GM23338 (cell line): Measurements from ENCODE around the gene BCDIN3D.

Experiments
- CREB1 ChIP-seq: fragments of 250-450 bp; sonication (Bioruptor Pico); IDR thresholded peaks from 2 replicates; pipeline ENCODE4 v1.5.0; 2020; ENCODE audit warnings: low read depth, mild to moderate bottlenecking, moderate library complexity
- CTCF ChIP-seq, 2 experiments: fragments of 200-600 bp in 1 of 2; sonication (generic) in 1 of 2; conservative IDR thresholded peaks; 2 replicates each; pipeline versions ENCODE4 v1.5.1 to v1.6.1; 2016 to 2017; ENCODE audit warnings: antibody characterized with exemption in 2 of 2, low read depth in 2 of 2, mild to moderate bottlenecking in 2 of 2, moderate library complexity in 1 of 2
- EZH2 ChIP-seq: fragments of 200-600 bp; sonication (generic); IDR thresholded peaks from one replicate; pipeline ENCODE4 v1.8.0; 2017; ENCODE audit warnings: antibody characterized with exemption, mild to moderate bottlenecking, low read depth; ENCODE audit not compliant: unreplicated experiment
- POLR2AphosphoS5 ChIP-seq: IDR thresholded peaks from 2 replicates; pipeline ENCODE4 v1.6.1; 2016; ENCODE audit warnings: antibody characterized with exemption, low read depth
- ZNF114 ChIP-seq: fragments of 250-450 bp; sonication (Bioruptor Pico); IDR thresholded peaks from 2 replicates; pipeline ENCODE4 v1.5.0; 2020; ENCODE audit warnings: mild to moderate bottlenecking, moderate library complexity
- TF ChIP-seq, protein P1 (sequence below): IDR thresholded peaks from 2 replicates; pipeline ENCODE4 v1.6.1; 2016; ENCODE audit warnings: antibody characterized with exemption
- TF ChIP-seq, protein P2 (sequence below): IDR thresholded peaks from one replicate; pipeline ENCODE4 v1.6.1; 2018; ENCODE audit warnings: antibody characterized with exemption; ENCODE audit not compliant: unreplicated experiment

DNA sequence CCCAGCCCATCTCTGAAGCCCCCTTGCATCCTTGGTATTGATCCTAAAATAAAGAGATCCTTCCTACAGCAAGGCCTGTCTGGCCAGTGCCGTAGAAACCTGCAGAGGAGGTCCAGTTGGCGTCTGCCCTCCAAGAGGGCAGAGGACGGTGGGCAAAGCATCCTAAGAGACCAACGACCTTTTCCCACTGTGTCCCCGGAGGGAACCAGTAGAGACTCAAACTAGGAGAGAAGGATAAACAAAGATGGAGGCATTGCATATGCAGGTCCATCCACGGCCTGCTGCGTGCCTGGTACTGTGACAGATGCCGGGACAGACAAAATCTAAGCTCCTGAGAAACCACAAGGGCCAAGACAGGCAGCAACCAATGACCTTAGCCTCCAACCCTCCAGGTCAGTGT is 18.5 kb downstream of the BCDIN3D start:
- TF ChIP-seq EZH2, result no peak
- TF ChIP-seq CTCF (conservative IDR thresholded peaks at IDR 0.05; ENCODE audit: low read depth in 2 of 2), result no peak
- TF ChIP-seq, protein P1, sequence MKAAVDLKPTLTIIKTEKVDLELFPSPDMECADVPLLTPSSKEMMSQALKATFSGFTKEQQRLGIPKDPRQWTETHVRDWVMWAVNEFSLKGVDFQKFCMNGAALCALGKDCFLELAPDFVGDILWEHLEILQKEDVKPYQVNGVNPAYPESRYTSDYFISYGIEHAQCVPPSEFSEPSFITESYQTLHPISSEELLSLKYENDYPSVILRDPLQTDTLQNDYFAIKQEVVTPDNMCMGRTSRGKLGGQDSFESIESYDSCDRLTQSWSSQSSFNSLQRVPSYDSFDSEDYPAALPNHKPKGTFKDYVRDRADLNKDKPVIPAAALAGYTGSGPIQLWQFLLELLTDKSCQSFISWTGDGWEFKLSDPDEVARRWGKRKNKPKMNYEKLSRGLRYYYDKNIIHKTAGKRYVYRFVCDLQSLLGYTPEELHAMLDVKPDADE, result no peak
- TF ChIP-seq POLR2AphosphoS5, result no peak
- TF ChIP-seq, protein P2, sequence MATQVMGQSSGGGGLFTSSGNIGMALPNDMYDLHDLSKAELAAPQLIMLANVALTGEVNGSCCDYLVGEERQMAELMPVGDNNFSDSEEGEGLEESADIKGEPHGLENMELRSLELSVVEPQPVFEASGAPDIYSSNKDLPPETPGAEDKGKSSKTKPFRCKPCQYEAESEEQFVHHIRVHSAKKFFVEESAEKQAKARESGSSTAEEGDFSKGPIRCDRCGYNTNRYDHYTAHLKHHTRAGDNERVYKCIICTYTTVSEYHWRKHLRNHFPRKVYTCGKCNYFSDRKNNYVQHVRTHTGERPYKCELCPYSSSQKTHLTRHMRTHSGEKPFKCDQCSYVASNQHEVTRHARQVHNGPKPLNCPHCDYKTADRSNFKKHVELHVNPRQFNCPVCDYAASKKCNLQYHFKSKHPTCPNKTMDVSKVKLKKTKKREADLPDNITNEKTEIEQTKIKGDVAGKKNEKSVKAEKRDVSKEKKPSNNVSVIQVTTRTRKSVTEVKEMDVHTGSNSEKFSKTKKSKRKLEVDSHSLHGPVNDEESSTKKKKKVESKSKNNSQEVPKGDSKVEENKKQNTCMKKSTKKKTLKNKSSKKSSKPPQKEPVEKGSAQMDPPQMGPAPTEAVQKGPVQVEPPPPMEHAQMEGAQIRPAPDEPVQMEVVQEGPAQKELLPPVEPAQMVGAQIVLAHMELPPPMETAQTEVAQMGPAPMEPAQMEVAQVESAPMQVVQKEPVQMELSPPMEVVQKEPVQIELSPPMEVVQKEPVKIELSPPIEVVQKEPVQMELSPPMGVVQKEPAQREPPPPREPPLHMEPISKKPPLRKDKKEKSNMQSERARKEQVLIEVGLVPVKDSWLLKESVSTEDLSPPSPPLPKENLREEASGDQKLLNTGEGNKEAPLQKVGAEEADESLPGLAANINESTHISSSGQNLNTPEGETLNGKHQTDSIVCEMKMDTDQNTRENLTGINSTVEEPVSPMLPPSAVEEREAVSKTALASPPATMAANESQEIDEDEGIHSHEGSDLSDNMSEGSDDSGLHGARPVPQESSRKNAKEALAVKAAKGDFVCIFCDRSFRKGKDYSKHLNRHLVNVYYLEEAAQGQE, result no peak
- no peak for TF ChIP-seq CREB1 (CRISPR knock-in tag)
- TF ChIP-seq ZNF114 (CRISPR knock-in tag), result no peak
